Nephron progenitor cell (in vitro differentiated cells): ENCODE measurements around the gene GAB3.

Source experiments
- DNase-seq: peaks from one replicate; pipeline ENCODE4 v3.0.0; 2021
- H3K27ac Mint-ChIP-seq: 2 replicates; pipeline ENCODE4 v1.8.0; 2021; ENCODE audit warnings: mild to moderate bottlenecking, moderate library complexity, mixed read lengths
- H3K27me3 Mint-ChIP-seq: 2 replicates; pipeline ENCODE4 v1.8.0; 2021; ENCODE audit warnings: mild to moderate bottlenecking, low read depth, mixed read lengths; ENCODE audit not compliant: poor library complexity
- H3K36me3 Mint-ChIP-seq: 2 replicates; pipeline ENCODE4 v1.8.0; 2021; ENCODE audit warnings: low read depth, mixed read lengths
- H3K4me1 Mint-ChIP-seq: 2 replicates; pipeline ENCODE4 v1.8.0; 2021; ENCODE audit warnings: mixed read lengths
- H3K4me3 Mint-ChIP-seq: 2 replicates; pipeline ENCODE4 v1.8.0; 2021; ENCODE audit warnings: mild to moderate bottlenecking, moderate library complexity, mixed read lengths
- H3K9me3 Mint-ChIP-seq: 2 replicates; pipeline ENCODE4 v1.8.0; 2021; ENCODE audit warnings: mild to moderate bottlenecking, moderate library complexity, mixed read lengths
- TF ChIP-seq, protein P1 (sequence below): fragments of 200-600 bp; sonication (generic); IDR thresholded peaks from 2 replicates; pipeline ENCODE4 v1.5.0; 2021; ENCODE audit warnings: antibody characterized with exemption

Gene GAB3

DNA sequence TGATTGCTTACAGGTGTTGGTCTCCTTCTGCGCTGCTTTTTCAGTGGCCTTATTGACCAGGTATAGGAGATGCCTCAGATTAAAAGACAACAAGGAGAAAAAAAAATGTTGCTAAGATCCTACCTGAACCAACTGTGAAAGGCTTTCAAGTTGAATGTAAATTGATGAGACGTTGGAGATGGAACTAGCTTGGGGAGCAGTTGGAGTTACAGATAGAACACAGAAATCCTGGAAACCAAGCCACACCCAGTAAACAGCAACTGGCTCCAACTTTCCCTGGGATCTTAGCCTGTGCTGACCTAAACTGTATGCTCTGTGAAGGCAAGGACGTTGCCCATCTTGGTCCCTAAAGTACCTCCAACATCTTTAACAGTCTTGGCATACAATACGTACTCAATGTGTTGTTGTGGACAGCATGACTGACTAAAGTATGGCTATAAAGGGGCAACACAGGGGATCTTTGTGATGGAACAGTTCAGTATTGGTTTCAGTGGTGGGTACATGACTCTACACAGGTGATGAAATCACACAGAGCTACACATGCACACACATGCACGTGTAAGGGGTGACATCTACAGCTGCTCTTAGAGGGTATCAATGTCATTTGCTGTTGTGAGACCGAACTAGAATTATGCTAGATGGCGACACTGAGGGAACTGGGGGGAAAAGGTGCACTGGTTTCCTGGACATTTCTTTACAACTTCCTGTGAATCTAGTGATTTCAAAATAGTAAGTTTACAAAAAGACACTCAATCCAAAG is 22.3 kb downstream of the GAB3 start:
- H3K27me3 Mint-ChIP-seq = peaks cover 12% of the 10 kb centered on the region
- TF ChIP-seq, protein P1, sequence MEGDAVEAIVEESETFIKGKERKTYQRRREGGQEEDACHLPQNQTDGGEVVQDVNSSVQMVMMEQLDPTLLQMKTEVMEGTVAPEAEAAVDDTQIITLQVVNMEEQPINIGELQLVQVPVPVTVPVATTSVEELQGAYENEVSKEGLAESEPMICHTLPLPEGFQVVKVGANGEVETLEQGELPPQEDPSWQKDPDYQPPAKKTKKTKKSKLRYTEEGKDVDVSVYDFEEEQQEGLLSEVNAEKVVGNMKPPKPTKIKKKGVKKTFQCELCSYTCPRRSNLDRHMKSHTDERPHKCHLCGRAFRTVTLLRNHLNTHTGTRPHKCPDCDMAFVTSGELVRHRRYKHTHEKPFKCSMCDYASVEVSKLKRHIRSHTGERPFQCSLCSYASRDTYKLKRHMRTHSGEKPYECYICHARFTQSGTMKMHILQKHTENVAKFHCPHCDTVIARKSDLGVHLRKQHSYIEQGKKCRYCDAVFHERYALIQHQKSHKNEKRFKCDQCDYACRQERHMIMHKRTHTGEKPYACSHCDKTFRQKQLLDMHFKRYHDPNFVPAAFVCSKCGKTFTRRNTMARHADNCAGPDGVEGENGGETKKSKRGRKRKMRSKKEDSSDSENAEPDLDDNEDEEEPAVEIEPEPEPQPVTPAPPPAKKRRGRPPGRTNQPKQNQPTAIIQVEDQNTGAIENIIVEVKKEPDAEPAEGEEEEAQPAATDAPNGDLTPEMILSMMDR = no peak
- peaks cover 50% of the 10 kb centered on the region for H3K9me3 Mint-ChIP-seq
- H3K27ac Mint-ChIP-seq = no peak overlapping the region
- DNase-seq = no peak
- no peaks in the 10 kb centered on the region for H3K36me3 Mint-ChIP-seq
- no peak overlapping the region for H3K4me3 Mint-ChIP-seq
- peaks cover 19% of the 10 kb centered on the region for H3K4me1 Mint-ChIP-seq

DNA sequence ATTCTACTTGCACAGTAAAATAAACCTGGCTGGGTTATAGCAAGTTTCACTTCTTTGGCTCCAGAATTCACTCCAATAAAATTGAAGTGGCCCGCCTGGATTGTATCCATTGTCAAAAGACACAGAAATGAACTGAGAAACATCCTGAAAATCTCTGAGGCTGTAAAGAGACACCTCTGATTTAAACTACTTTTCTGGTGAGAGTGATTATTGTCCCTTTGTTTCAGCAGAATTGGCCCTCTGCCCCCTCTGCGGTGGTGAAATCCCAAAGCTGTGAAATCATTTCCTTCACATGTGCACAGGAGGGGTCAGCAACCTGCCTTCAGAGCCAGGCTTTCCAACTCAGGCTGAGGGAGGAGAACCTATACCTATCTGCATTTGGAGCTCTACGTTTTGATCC is 23.0 kb downstream of the GAB3 start:
- no peak for DNase-seq
- H3K9me3 Mint-ChIP-seq = peaks cover 54% of the 10 kb centered on the region
- H3K4me1 Mint-ChIP-seq = peaks cover 12% of the 10 kb centered on the region
- H3K36me3 Mint-ChIP-seq = no peaks in the 10 kb centered on the region
- H3K27ac Mint-ChIP-seq = no peak overlapping the region
- peaks cover 12% of the 10 kb centered on the region for H3K27me3 Mint-ChIP-seq
- TF ChIP-seq, protein P1 = no peak
- no peak overlapping the region for H3K4me3 Mint-ChIP-seq

DNA sequence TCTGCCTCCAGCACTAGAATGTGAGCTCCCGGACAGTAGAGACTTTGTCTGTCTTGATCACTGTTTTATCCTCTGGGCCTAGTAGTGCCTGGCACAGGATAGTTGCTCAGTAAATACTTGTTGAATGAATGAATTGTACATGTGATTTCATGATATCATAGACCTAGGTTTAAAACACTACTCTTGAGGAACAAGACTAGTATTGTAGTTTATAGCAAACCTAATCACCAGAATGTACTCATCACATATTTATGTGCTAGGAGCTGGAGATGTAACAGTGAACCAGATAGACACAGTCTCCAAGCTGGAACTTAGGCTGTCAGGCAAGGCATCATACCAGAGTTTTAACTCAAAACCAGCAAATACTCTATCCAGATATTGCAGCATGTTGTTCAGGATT is 23.5 kb downstream of the GAB3 start:
- Mint-ChIP-seq H3K27me3 (peaks cover 12% of the 10 kb centered on the region), H3K27ac (no peak overlapping the region)

DNA sequence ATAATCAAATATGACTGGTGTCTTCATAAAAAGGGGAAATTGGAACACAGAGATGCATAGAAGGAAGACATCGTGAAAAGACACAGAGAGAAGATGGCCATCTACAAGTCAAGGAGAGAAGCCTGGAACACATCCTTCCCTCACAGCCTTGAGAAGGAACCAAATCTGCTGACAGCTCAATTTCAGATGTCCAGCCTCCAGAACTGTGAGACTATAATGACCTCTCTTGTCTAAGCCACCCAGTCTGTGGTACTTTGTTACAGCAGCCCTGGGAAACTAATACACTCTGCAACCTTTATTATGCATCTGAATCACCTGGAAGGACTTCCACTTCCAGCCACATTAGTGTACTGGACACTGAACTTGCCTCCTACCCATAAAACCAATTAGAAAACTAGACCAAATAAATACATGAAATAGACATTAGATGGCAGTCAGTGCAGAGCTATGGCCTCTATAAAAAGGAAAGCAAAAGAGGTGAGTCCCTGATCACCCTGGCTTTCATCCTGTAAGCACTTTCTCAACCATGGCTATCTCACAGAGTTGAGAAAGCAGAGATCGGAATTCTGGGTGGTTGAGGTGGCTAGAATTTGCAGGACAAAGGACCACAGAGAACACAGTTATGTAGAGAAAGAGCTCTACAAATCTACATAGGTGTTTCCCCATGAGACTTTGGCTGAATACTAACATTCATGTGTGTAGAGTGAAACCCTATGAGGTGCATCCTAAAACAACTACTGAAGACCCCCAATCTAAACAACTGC is 25.7 kb downstream of the GAB3 start:
- Mint-ChIP-seq H3K27ac (no peak overlapping the region), H3K36me3 (no peaks in the 10 kb centered on the region), H3K9me3 (peaks cover 54% of the 10 kb centered on the region), H3K4me1 (no peaks in the 10 kb centered on the region), H3K27me3 (peaks cover 8% of the 10 kb centered on the region), H3K4me3 (no peak overlapping the region)
- TF ChIP-seq, protein P1 = no peak
- DNase-seq = no peak

More for the DNA sequence above, 23.5 kb downstream of the GAB3 start:
- Mint-ChIP-seq H3K36me3 (no peaks in the 10 kb centered on the region), H3K9me3 (peaks cover 54% of the 10 kb centered on the region), H3K4me1 (peaks cover 7% of the 10 kb centered on the region), H3K4me3 (no peak overlapping the region)
- TF ChIP-seq, protein P1 = no peak
- no peak for DNase-seq

DNA sequence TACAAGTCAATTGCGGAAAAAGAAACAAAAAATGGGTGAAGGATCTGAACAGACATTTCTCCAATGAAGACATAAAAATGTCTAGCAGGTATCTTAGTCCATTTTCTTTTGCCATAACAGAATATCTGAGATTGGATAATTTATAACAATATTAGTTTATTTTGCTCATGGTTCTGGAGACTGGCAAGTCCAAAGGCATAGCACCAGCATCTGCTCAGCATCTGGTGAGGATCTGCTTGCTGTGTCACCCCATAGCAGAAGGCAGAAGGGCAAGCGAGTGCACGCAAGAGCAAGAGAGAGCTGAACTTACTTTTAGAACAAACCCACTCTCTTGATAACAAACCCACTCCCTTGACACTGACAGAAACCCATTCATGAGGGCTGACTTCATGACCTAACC is 29.7 kb downstream of the GAB3 start:
- Mint-ChIP-seq H3K4me1 (peaks cover 10% of the 10 kb centered on the region), H3K4me3 (no peak overlapping the region), H3K27me3 (peaks cover 16% of the 10 kb centered on the region), H3K9me3 (peaks cover 61% of the 10 kb centered on the region), H3K27ac (no peak overlapping the region), H3K36me3 (no peaks in the 10 kb centered on the region)
- no peak for DNase-seq
- TF ChIP-seq, protein P1 = no peak
